ENCODE data around the gene MRM3.
"Not testable (repeated sequence)": the region's sequence is repeated elsewhere in the genome, so short reads cannot be mapped to it uniquely, and the experiment has no call there.

The MRM3 gene

GRCh38 chr17:755319-755961 is 26.7 kb upstream of the MRM3 start:
- not testable (repeated sequence) for DNase-seq

DNA sequence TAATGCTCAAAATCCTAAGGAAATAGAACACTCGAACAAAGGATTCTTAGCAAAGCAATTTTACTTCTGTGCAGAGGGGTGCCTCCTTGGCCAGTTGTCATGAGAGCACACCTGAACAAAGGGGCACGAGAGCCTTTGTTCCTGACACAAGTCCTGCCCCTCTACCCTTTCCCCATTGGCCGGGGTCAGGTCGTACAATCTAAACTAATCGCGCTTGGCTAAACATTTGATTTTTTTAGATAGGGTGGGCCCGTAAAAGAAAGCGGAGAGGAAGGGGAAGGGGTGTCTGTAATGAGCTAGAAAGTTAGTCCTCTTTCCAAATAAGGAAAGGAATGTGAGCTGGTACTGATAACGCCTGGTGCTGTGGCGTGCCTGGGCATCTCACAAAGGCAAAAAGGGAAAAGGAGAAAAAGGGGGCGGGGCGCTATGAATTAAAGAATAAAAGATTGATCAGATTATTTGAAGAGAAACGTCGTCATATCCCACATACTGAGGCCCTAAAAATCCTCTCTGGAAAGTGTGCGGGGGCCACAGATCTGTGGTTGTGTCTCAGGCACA is 26.1 kb upstream of the MRM3 start:
- not testable (repeated sequence) for DNase-seq

DNA sequence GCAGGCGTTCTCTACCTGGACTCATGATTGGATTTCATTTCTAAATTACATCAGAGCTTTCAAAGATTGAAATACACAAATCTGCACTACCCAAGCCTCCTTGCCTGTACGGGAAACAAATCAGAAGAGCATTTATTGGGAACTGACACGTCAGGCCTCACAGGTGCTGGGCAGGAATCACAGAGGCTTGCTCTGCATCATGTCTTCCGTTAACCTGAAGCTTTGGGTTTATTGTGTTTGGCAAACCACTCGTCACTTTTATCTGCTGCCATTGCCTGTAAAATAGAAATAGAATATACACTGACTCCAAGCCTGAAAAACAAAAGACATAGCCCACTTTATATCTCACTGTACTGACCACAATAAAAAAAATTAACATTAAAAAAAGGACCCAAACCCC is 22.2 kb upstream of the MRM3 start:
- no peak for DNase-seq

GRCh38 chr17:760371-760770 is 21.8 kb upstream of the MRM3 start:
- no peak for DNase-seq

- no peak for DNase-seq
Measured at GRCh38 chr17:767076-767475, 15.1 kb upstream of the MRM3 start.

GRCh38 chr17:773016-773415 is 9.1 kb upstream of the MRM3 start:
- DNase-seq: no peak

DNA sequence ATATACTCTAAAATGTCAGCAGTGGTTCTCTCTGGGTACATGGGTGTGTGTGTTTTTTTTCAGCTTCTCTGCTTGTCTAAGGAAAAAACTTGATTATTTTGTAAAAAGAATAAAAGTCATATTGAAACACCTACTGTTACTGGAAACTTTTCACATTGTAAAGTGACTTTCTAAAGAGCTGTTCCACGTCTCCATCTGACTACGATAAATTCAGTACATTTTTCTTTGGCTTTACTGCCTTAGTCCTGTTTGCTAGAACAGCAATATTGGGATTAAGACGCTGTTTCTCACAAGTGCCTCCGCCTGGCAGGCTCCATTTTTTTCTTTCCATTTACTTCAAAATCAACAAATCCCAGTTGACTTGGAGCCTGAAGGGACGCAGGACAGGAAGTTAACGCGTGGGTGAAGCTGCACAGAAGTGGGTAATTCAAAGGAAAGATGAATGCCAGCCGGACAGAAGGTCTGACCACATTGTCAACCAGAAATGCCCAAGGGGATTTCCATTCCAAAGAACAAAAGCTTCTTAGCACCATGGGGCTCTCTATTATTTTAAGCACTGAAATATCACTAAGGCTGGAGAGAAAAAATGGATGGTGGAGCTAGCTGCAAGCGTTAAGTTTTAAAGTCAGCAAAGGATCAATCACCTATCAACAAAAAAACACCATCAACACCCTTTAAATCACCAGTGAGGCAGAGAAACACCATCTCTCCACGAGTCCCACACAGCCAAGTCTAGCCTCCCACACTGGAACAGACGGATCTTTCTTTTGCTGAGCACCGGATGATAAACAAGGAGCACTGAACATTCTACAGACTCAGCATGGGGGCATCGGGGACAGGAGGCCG is 8.5 kb upstream of the MRM3 start:
- DNase-seq: no peak

DNA sequence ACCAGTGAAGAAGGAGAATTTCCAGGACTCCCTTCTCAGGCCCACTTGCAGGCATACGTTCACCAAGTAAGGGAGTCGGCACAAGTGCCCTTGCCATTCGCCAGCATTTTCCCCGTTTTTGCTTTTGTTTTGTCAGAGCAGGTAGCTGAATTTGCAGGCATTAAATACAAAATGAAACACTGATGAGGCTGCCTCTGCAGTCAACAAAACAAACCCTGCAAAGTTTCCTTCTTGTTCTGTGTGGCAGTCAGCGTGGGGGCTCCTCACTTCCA is 7.9 kb upstream of the MRM3 start:
- DNase-seq: no peak

DNA sequence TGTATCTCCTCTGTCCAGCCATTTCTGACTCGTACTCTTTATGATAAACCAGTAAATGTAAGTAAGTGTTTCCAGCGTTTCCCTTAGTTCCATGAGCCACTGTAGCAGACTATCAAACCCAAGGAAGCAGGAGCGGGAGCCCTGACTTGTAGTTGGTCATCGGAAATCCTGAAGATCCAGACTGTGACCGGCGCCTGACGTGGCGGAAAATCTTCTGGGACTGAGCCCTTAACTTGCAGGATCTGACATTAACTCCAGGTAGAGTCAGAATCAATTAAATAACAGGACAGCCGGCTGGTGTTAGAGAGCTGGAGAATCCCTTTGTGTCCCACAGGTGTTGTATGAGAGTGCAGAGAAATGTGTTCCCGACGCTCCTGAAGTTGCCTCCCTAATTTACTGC is 4.1 kb upstream of the MRM3 start:
- no peak for DNase-seq

GRCh38 chr17:784143-784542 is 2.0 kb downstream of the MRM3 start:
- DNase-seq: no peak

DNA sequence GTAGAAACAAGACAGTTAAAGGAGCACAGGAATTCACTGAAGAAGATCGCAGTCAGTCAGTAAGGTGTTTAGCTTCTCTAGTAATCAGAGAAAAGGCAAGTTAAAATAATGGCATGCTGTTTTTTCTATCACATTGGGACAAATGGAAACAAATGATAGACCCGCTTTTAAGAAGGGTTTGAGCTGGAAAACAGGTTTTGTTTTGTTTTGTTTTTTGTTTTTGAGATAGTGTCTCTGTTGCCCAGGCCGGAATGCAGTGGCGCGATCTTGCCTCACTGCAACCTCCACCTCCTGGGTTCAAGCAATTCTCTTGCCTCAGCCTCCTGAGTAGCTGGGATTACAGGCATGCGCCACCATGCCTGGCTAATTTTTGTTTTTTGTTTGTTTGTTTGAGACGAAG is 3.7 kb downstream of the MRM3 start:
- not testable (repeated sequence) for DNase-seq

- DNase-seq: no peak
Measured at GRCh38 chr17:787641-788221, 5.6 kb downstream of the MRM3 start.

GRCh38 chr17:788551-788950 is 6.4 kb downstream of the MRM3 start:
- DNase-seq: no peak

DNA sequence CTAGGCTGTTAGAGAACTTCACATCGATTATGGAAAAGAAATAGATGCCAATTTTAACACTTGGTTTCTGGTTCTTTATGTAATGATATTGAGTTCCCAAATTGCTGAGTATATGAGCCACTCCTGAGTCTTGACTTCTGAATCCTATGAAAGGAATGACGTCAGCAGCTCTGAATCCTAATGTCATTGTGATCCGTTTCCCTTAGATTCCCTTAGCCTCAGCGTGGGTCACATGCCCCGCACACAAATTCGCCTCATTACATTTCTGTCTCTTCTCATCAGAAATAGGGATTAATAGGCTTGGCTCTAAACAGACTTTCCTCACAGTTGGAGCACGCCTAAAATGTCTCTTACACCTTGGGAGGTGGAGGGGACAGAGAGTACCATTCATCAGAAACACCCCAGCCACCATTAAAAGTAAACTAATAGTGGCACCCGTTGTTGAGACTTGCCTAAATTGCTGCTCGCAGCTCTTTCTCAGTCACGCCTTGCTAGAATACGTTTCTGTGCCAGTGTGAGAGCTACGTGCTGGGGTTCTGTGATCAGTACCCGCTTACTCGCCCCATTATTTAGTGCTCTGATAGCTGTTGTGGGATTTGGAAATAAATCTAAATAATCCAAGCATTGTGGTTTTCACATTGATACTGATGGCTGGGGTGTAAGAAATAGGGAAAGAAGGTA is 7.1 kb downstream of the MRM3 start:
- no peak for DNase-seq

DNA sequence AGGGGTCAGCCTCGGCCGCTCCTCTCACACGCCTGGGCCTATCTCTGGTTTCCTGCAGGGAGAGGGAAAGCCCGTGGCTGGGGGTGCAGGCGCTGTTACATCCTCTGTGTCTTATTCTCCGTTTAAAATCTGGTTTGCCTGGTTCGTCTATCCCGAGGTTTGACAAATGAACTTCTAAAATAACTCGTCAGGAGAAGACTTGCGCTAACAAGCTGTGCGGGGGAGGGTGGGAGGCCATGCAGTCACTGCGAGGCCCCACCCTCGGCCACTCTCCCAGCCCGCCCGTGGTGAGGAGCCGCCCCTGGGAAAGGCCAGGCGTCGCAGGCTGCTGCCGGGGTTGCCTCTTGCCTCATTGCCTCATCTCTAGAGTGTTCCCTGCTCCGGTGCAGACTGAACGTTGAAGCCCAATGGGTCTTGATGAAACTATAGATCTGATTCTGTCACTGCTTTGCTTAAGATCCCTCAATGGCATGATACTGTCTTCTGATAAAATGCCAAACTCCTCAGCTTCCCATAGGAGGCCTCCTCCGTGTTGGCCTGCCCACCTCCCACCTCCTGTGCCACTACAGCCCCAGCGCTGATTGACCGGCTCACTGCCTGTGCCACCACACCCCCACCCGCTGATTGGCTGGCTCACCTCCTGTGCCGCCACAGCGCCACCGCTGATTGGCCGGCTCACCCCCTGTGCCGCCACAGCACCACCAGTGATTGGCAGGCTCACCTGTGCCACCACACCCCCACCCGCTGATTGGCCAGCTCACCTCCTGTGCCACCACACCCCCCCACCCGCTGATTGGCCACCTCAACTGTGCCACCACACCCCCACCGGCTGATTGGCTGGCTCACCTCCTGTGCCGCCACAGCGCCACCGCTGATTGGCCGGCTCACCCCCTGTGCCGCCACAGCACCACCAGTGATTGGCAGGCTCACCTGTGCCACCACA is 8.0 kb downstream of the MRM3 start:
- not testable (repeated sequence) for DNase-seq

- not testable (repeated sequence) for DNase-seq
Measured at GRCh38 chr17:790874-791247, 8.7 kb downstream of the MRM3 start.

GRCh38 chr17:791829-792228 is 9.7 kb downstream of the MRM3 start:
- no peak for DNase-seq

GRCh38 chr17:792277-792676 is 10.1 kb downstream of the MRM3 start:
- DNase-seq: no peak

- DNase-seq: peak; percentile 12
Measured at GRCh38 chr17:794876-795275, 12.7 kb downstream of the MRM3 start.

DNA sequence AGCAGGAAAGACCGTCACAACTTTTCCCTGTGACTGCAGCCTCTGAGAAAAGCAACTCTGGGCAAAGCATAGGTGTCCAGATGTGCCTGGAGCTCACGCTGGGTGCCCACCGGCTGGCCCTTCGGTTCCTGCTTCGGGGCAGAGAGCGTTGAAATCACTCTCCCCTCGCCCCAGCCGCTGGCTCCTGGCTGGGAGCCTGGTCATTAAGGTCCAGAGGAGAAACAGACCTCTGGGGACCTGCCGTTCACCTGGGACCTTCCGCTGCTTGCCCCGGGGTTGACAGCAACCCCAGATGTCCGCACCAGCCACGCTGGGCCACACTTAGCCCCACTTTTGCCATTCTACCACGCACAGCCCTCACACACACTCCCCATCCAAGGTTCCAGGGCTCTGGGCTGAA is 13.1 kb downstream of the MRM3 start:
- DNase-seq: no peak

GRCh38 chr17:795721-796120 is 13.6 kb downstream of the MRM3 start:
- no peak for DNase-seq

- no peak for DNase-seq
Measured at GRCh38 chr17:796609-797008, 14.5 kb downstream of the MRM3 start.

All from GOT3 (cell line).